OCI-LY1 (cell line): ENCODE data around the gene CHN1.

Experiments used
- EZH2 ChIP-seq: fragments of 200-600 bp; sonication (generic), shearing (Covaris generic); IDR thresholded peaks from 2 replicates; pipeline ENCODE4 v1.8.0; 2017; ENCODE audit warnings: borderline replicate concordance, mixed run types, mild to moderate bottlenecking, antibody characterized with exemption, low read length, moderate library complexity, mixed read lengths
- TF ChIP-seq, protein P1 (sequence below): fragments of 200-600 bp; sonication (generic), shearing (Covaris generic); IDR thresholded peaks from 2 replicates; pipeline ENCODE4 v1.5.1; 2017; ENCODE audit warnings: mild to moderate bottlenecking, antibody characterized with exemption, low read length, moderate library complexity, mixed read lengths

DNA sequence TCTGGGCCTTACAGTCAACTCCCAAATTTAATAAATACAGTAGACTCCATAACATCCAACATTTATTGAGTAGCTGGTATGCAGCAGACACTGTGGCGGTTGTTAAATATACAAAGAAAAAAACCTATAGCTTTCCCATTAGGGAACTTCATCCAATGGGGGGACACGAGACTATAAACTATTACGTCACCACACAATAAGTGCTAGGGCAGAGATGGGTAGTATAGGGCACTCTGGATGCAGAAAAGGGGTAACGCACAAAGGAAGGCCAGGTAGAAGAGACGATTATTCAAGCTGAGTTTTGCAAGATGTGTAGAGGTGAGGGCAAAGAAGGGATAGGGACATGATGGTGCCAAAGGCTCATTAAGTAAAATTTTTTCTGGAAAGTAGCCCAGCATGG lies 10.8 kb downstream of the CHN1 start:
- TF ChIP-seq, protein P1, sequence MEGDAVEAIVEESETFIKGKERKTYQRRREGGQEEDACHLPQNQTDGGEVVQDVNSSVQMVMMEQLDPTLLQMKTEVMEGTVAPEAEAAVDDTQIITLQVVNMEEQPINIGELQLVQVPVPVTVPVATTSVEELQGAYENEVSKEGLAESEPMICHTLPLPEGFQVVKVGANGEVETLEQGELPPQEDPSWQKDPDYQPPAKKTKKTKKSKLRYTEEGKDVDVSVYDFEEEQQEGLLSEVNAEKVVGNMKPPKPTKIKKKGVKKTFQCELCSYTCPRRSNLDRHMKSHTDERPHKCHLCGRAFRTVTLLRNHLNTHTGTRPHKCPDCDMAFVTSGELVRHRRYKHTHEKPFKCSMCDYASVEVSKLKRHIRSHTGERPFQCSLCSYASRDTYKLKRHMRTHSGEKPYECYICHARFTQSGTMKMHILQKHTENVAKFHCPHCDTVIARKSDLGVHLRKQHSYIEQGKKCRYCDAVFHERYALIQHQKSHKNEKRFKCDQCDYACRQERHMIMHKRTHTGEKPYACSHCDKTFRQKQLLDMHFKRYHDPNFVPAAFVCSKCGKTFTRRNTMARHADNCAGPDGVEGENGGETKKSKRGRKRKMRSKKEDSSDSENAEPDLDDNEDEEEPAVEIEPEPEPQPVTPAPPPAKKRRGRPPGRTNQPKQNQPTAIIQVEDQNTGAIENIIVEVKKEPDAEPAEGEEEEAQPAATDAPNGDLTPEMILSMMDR: no peak
- no peak for TF ChIP-seq EZH2
